SK-N-SH (cell line): ENCODE data around the gene SERPINB12.

ENCODE experiments used
- CHD2 ChIP-seq: fragments of 150-350 bp; IDR thresholded peaks from 2 replicates; pipeline ENCODE4 v1.6.1; 2018; ENCODE audit warnings: low read length; ENCODE audit not compliant: partially characterized antibody
- CTCF ChIP-seq: fragments of 200-600 bp; sonication (generic); IDR thresholded peaks from 2 replicates; pipeline ENCODE4 v1.6.1; 2017; ENCODE audit warnings: antibody characterized with exemption, mild to moderate bottlenecking, moderate library complexity
- EZH2phosphoT487 ChIP-seq: fragments of 200-600 bp; sonication (generic); IDR thresholded peaks from 2 replicates; pipeline ENCODE4 v1.6.1; 2017; ENCODE audit warnings: low read depth, mixed run types, mild to moderate bottlenecking, antibody characterized with exemption, moderate library complexity, borderline replicate concordance
- MAX ChIP-seq: IDR thresholded peaks from 2 replicates; pipeline ENCODE4 v1.4.0; 2012; ENCODE audit warnings: low read depth
- POLR2AphosphoS5 ChIP-seq: IDR thresholded peaks from 2 replicates; pipeline ENCODE4 v1.6.1; 2012; ENCODE audit warnings: low read depth, low read length
- RCOR1 ChIP-seq: fragments of 150-350 bp; IDR thresholded peaks from 2 replicates; pipeline ENCODE4 v1.6.1; 2017; ENCODE audit warnings: antibody characterized with exemption, low read length
- REST ChIP-seq: IDR thresholded peaks from 2 replicates; pipeline ENCODE4 v1.6.1; 2012; ENCODE audit warnings: mild to moderate bottlenecking, low read depth, low read length, moderate library complexity
- RXRA ChIP-seq: IDR thresholded peaks from 2 replicates; pipeline ENCODE4 v1.4.0; 2012; ENCODE audit warnings: low read depth, mild to moderate bottlenecking, borderline replicate concordance
- TEAD4 ChIP-seq: IDR thresholded peaks from 2 replicates; pipeline ENCODE4 v1.4.0; 2012; ENCODE audit warnings: mild to moderate bottlenecking, borderline replicate concordance; ENCODE audit not compliant: insufficient read depth

GRCh38 chr18:63495675-63496074, 46.5 kb upstream of the SERPINB12 start:
- TF ChIP-seq POLR2AphosphoS5: no peak
- no peak for TF ChIP-seq CTCF
- no peak for TF ChIP-seq EZH2phosphoT487
- TF ChIP-seq TEAD4: no peak
- TF ChIP-seq MAX: no peak
- no peak for TF ChIP-seq CHD2
- no peak for TF ChIP-seq REST
- TF ChIP-seq RCOR1: no peak
- TF ChIP-seq RXRA: no peak
